Caco-2 (cell line): ENCODE measurements around the gene FNDC3B. TPM values are rescaled to one million over a fixed set of nuclear protein-coding genes. Genes with fewer than 3 reads are reported as not detected.

ENCODE experiments used
- BruUV-seq: library from RNA; stranded (reverse); fragments of 400-500 nt; replicated peaks from 2 replicates; lab custom pipeline; 2021; lab: Mats Ljungman, UMichigan
- CTCF ChIA-PET: fragments of 300-600 bp; sonication (Branson Sonifier 250); formaldehyde crosslinking; loops from one replicate; lab custom pipeline; 2022; ENCODE audit warnings: antibody characterized with exemption; lab: Charles Lee
- POLR2A ChIA-PET: fragments of 300-600 bp; sonication (Branson Sonifier 250); formaldehyde crosslinking; loops from one replicate; lab custom pipeline; 2022; ENCODE audit warnings: antibody characterized with exemption; lab: Charles Lee
- DNase-seq, 2 experiments: peaks; one replicate each; pipeline versions ENCODE4 v3.0.0 to v3.0.0-alpha.2; 2020 to 2022
- H3K27me3 ChIP-seq: replicated peaks from 2 replicates; pipeline ENCODE4 v1.6.0; 2011; ENCODE audit warnings: low read length; ENCODE audit not compliant: control insufficient read depth, insufficient read depth
- H3K36me3 ChIP-seq: 2 replicates; pipeline ENCODE4 v1.5.1; 2011; ENCODE audit warnings: low read length; ENCODE audit not compliant: control insufficient read depth, insufficient read depth
- H3K4me1 ChIP-seq: fragments of 250-450 bp; sonication (Bioruptor Pico); 2 replicates; pipeline ENCODE4 v1.5.1; 2020; ENCODE audit warnings: mild to moderate bottlenecking
- H3K4me3 ChIP-seq: 2 replicates; pipeline ENCODE4 v1.5.1; 2011; ENCODE audit warnings: low read depth, mild to moderate bottlenecking, control low read depth, low read length
- H3K9me3 ChIP-seq: fragments of 250-450 bp; sonication (Bioruptor Pico); 2 replicates; pipeline ENCODE4 v1.5.1; 2020; ENCODE audit warnings: mild to moderate bottlenecking, moderate library complexity
- H3K27ac Mint-ChIP-seq: one replicate; pipeline ENCODE4 v1.8.0; 2022; ENCODE audit warnings: mixed read lengths; ENCODE audit not compliant: unreplicated experiment
- H3K27me3 Mint-ChIP-seq: one replicate; pipeline ENCODE4 v1.8.0; 2022; ENCODE audit warnings: mixed read lengths; ENCODE audit not compliant: insufficient read depth, unreplicated experiment
- H3K36me3 Mint-ChIP-seq: one replicate; pipeline ENCODE4 v1.8.0; 2022; ENCODE audit warnings: mild to moderate bottlenecking, mixed read lengths; ENCODE audit not compliant: insufficient read depth, unreplicated experiment
- H3K4me1 Mint-ChIP-seq: one replicate; pipeline ENCODE4 v1.8.0; 2022; ENCODE audit warnings: low read depth, mixed read lengths; ENCODE audit not compliant: unreplicated experiment
- H3K4me3 Mint-ChIP-seq: one replicate; pipeline ENCODE4 v1.8.0; 2022; ENCODE audit warnings: mild to moderate bottlenecking, moderate library complexity, mixed read lengths; ENCODE audit not compliant: unreplicated experiment
- H3K9me3 Mint-ChIP-seq: one replicate; pipeline ENCODE4 v1.8.0; 2022; ENCODE audit warnings: mixed read lengths; ENCODE audit not compliant: unreplicated experiment
- intact Hi-C: fragments of 100-400 bp; cut with micrococcal nuclease; formaldehyde crosslinking; loops from one replicate; pipeline ENCODE4 v1.10.0; 2022; ENCODE audit not compliant: unreplicated experiment
- total RNA-seq: library from RNA; stranded (reverse); gene quantifications from 2 replicates; pipeline ENCODE4 v1.2.3, GENCODE V29; 2022
- TF ChIP-seq, protein P1 (sequence below), 2 experiments: fragments of 200-600 bp in 1 of 2; IDR thresholded peaks; 1 replicate in 1 of 2; 2 replicates in 1 of 2; pipeline versions ENCODE4 v1.5.1 to v1.8.0; 2011 to 2022; ENCODE audit warnings: antibody characterized with exemption in 1 of 2, control low read depth in 1 of 2, inconsistent platforms in 1 of 2, low read depth in 1 of 2, low read length in 1 of 2, mild to moderate bottlenecking in 1 of 2, moderate library complexity in 1 of 2; ENCODE audit not compliant: insufficient read depth in 1 of 2, severe bottlenecking in 1 of 2, unreplicated experiment in 1 of 2

The FNDC3B gene
- total RNA-seq, 1 experiment from 2014 or later: 59.8 TPM

DNA sequence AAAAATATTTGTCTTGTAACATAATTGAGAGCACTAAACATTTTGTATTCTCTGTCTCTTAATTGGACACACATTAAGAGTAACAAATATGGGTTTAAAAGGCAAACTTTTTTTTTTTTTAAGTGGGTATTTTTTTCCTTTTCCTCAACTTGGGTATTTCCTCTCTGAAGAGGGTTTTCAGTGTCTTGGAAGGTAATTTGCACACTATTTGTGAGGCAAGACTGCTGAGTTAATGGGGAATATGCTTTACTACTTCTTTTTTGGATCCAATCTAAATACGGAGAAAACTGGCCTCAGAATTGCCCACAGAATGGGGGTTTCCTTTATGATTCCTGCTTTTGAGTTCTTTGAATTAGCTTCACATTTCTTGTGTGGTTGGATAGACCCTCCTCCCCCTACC lies 105.2 kb downstream of the FNDC3B start:
- POLR2A ChIA-PET: no interaction called here
- no peak for DNase-seq
- Mint-ChIP-seq H3K27me3 (no peaks in the 10 kb centered on the region), H3K27ac (no peak overlapping the region), H3K4me1 (peaks cover 34% of the 10 kb centered on the region), H3K9me3 (no peaks in the 10 kb centered on the region), H3K4me3 (no peak overlapping the region), H3K36me3 (peaks cover 19% of the 10 kb centered on the region)
- no peaks in the 10 kb centered on the region for H3K9me3 ChIP-seq
- no TSS peak for BruUV-seq
- H3K27me3 ChIP-seq: no peaks in the 10 kb centered on the region
- H3K4me3 ChIP-seq: no peak overlapping the region
- no peaks in the 10 kb centered on the region for H3K36me3 ChIP-seq
- peaks cover 37% of the 10 kb centered on the region for H3K4me1 ChIP-seq
- CTCF ChIA-PET: no interaction called here
- intact Hi-C loops: no loop called here
- TF ChIP-seq, protein P1, sequence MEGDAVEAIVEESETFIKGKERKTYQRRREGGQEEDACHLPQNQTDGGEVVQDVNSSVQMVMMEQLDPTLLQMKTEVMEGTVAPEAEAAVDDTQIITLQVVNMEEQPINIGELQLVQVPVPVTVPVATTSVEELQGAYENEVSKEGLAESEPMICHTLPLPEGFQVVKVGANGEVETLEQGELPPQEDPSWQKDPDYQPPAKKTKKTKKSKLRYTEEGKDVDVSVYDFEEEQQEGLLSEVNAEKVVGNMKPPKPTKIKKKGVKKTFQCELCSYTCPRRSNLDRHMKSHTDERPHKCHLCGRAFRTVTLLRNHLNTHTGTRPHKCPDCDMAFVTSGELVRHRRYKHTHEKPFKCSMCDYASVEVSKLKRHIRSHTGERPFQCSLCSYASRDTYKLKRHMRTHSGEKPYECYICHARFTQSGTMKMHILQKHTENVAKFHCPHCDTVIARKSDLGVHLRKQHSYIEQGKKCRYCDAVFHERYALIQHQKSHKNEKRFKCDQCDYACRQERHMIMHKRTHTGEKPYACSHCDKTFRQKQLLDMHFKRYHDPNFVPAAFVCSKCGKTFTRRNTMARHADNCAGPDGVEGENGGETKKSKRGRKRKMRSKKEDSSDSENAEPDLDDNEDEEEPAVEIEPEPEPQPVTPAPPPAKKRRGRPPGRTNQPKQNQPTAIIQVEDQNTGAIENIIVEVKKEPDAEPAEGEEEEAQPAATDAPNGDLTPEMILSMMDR (IDR thresholded peaks at IDR 0.05; ENCODE audit: insufficient read depth in 1 of 2, low read depth in 1 of 2, low read length in 1 of 2, severe bottlenecking in 1 of 2, unreplicated experiment in 1 of 2): no peak

DNA sequence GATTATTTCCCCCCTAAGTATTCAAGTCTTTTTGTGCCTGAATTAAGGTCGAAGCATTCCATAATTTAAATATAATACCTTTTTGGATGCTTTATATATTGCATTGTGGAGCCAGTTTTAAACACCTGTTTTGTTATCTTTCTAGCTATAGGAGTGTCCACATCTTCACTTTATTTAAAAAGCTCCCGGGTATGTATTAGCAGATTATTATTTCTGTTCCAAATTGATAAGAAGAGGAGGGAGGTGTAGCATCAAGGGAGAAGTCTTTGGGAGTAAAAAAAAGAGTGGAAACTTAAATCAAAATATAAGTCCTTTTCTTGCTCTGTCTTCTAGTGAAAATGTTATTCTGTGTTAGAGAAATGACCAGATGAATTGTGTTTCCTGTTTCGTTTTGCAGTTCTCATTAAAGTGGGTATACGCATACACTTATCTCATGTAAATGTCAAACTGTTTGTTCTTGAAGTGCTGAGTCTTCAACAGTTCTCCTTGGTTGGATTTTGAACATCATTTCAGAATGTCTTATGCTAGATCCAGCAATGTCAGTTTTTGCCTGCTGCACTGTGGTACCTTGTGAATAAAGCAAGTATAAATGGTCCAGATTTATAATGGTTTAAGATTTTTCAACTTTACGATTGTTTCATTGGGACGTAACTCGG lies 105.8 kb downstream of the FNDC3B start:
- CTCF ChIA-PET: no interaction called here
- H3K4me3 ChIP-seq: no peak overlapping the region
- H3K36me3 ChIP-seq: no peaks in the 10 kb centered on the region
- H3K4me3 Mint-ChIP-seq: no peak overlapping the region
- no peaks in the 10 kb centered on the region for H3K9me3 ChIP-seq
- H3K27ac Mint-ChIP-seq: no peak overlapping the region
- peaks cover 32% of the 10 kb centered on the region for H3K4me1 Mint-ChIP-seq
- POLR2A ChIA-PET: no interaction called here
- H3K9me3 Mint-ChIP-seq: no peaks in the 10 kb centered on the region
- no peak for DNase-seq
- TF ChIP-seq, protein P1 (IDR thresholded peaks at IDR 0.05; ENCODE audit: insufficient read depth in 1 of 2, low read depth in 1 of 2, low read length in 1 of 2, severe bottlenecking in 1 of 2, unreplicated experiment in 1 of 2): no peak
- no peaks in the 10 kb centered on the region for H3K27me3 Mint-ChIP-seq
- BruUV-seq: no TSS peak
- intact Hi-C loops: no loop called here
- H3K27me3 ChIP-seq: no peaks in the 10 kb centered on the region
- H3K36me3 Mint-ChIP-seq: peaks cover 19% of the 10 kb centered on the region
- peaks cover 32% of the 10 kb centered on the region for H3K4me1 ChIP-seq

DNA sequence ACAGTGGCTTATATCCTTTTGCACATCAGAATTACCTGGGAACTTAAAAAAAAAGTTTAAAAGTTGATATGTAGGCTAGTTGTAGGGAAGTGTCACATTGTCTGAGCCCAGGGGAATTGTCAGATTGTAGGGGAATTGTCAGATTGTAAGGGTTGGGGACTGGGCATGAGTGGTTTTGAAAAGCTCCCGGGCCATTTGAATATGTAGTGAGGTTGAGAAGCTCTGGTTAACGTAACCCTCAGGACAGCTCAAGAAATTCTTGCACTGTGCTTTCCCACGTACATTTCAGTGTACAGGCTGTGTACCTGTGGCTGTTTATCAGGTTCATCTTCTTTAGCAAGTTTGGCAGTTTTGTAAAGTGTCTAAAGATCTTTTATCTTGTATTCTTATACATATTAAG lies 107.0 kb downstream of the FNDC3B start:
- no peaks in the 10 kb centered on the region for H3K27me3 ChIP-seq
- Mint-ChIP-seq H3K9me3 (no peaks in the 10 kb centered on the region), H3K4me1 (peaks cover 20% of the 10 kb centered on the region), H3K36me3 (peaks cover 19% of the 10 kb centered on the region), H3K27ac (no peak overlapping the region), H3K4me3 (no peak overlapping the region), H3K27me3 (no peaks in the 10 kb centered on the region)
- POLR2A ChIA-PET: no interaction called here
- DNase-seq: no peak
- peaks cover 25% of the 10 kb centered on the region for H3K4me1 ChIP-seq
- TF ChIP-seq, protein P1 (IDR thresholded peaks at IDR 0.05; ENCODE audit: insufficient read depth in 1 of 2, low read depth in 1 of 2, low read length in 1 of 2, severe bottlenecking in 1 of 2, unreplicated experiment in 1 of 2): no peak
- BruUV-seq: no TSS peak
- intact Hi-C loops: no loop called here
- H3K9me3 ChIP-seq: no peaks in the 10 kb centered on the region
- H3K36me3 ChIP-seq: no peaks in the 10 kb centered on the region
- CTCF ChIA-PET: no interaction called here
- H3K4me3 ChIP-seq: no peak overlapping the region
